WTC11 (cell line): ENCODE measurements around the gene CHI3L1.

Source experiments
- CTCF ChIP-seq: fragments of 200-600 bp; IDR thresholded peaks from 2 replicates; pipeline ENCODE4 v1.8.0; 2022; ENCODE audit warnings: antibody characterized with exemption
- NFE2L1 ChIP-seq: sonication (generic); formaldehyde crosslinking; IDR thresholded peaks from 2 replicates; pipeline ENCODE4 v1.8.1; 2023; ENCODE audit warnings: missing genetic modification reagents
- PRDM15 ChIP-seq: sonication (generic); formaldehyde crosslinking; IDR thresholded peaks from 2 replicates; pipeline ENCODE4 v1.8.0; 2022; ENCODE audit warnings: missing genetic modification reagents
- SP1 ChIP-seq: sonication (generic); formaldehyde crosslinking; conservative IDR thresholded peaks from 2 replicates; pipeline ENCODE4 v1.8.1; 2022; ENCODE audit warnings: missing genetic modification reagents
- TEAD1 ChIP-seq: sonication (generic); formaldehyde crosslinking; IDR thresholded peaks from 2 replicates; pipeline ENCODE4 v1.8.0; 2022; ENCODE audit warnings: mild to moderate bottlenecking, missing genetic modification reagents
- TEAD4 ChIP-seq: sonication (generic); formaldehyde crosslinking; IDR thresholded peaks from 2 replicates; pipeline ENCODE4 v1.8.0; 2022; ENCODE audit warnings: mild to moderate bottlenecking, missing genetic modification reagents
- TP53 ChIP-seq: sonication (generic); formaldehyde crosslinking; IDR thresholded peaks from 2 replicates; pipeline ENCODE4 v1.8.1; 2023; ENCODE audit warnings: mild to moderate bottlenecking, missing genetic modification reagents
- ZNF317 ChIP-seq: sonication (generic); formaldehyde crosslinking; IDR thresholded peaks from 2 replicates; pipeline ENCODE4 v1.8.1; 2023; ENCODE audit warnings: low read depth, mild to moderate bottlenecking, moderate library complexity, missing genetic modification reagents, borderline replicate concordance
- ZNF512 ChIP-seq: sonication (generic); formaldehyde crosslinking; IDR thresholded peaks from 2 replicates; pipeline ENCODE4 v1.8.1; 2022; ENCODE audit warnings: missing genetic modification reagents, borderline replicate concordance

GRCh38 chr1:203199002-203199401 is 12.5 kb upstream of the CHI3L1 start:
- TF ChIP-seq TP53 (CRISPR knock-in tag) (no peak), CTCF (no peak), NFE2L1 (CRISPR knock-in tag) (no peak), ZNF317 (CRISPR knock-in tag) (no peak), PRDM15 (CRISPR knock-in tag) (no peak), ZNF512 (CRISPR knock-in tag) (no peak), TEAD4 (no peak), TEAD1 (no peak), SP1 (no peak)
